ENCODE data around the gene ATP8B2. TPM values are rescaled to one million over a fixed set of nuclear protein-coding genes. Genes with fewer than 3 reads are reported as not detected.
"Not testable (repeated sequence)": the region's sequence is repeated elsewhere in the genome, so short reads cannot be mapped to it uniquely, and the experiment has no call there.

Gene ATP8B2
- total RNA-seq, 4 donors from 2014 or later: 107 to 175 (median 131) TPM

DNA sequence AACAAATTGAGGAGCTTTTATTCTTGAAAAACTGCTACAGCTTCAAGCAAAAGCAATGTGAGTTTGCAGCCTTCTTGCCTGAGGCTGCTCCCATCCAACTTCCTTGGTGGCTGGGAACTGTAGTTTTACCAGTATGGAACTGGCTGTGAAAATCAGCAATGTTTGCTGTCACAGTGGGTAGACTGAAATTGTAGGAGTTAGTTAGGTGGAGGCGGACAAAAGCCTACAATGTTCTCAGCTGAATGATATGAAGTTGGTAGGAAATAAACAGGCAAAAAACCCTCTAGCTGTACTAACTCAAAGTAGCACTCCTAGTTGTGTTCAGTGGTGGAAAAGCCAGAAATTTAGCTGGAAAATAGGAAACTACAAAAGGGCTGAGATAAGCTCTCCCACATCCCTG lies 34.4 kb upstream of the ATP8B2 start:
- peaks cover 0 to 15% (median 1%) of the 10 kb centered on the region in 3 donors for H3K9me3 ChIP-seq
- 60 to 100% methylated on average over 1 of the region's 1 CpG for WGBS, 2 donors (ENCODE audit: low coverage in 1 of 2)
- no peaks in the 10 kb centered on the region for H3K4me1 ChIP-seq
- no peak for TF ChIP-seq POLR2AphosphoS5 (IDR thresholded peaks at IDR 0.05)
- TF ChIP-seq, protein P1, sequence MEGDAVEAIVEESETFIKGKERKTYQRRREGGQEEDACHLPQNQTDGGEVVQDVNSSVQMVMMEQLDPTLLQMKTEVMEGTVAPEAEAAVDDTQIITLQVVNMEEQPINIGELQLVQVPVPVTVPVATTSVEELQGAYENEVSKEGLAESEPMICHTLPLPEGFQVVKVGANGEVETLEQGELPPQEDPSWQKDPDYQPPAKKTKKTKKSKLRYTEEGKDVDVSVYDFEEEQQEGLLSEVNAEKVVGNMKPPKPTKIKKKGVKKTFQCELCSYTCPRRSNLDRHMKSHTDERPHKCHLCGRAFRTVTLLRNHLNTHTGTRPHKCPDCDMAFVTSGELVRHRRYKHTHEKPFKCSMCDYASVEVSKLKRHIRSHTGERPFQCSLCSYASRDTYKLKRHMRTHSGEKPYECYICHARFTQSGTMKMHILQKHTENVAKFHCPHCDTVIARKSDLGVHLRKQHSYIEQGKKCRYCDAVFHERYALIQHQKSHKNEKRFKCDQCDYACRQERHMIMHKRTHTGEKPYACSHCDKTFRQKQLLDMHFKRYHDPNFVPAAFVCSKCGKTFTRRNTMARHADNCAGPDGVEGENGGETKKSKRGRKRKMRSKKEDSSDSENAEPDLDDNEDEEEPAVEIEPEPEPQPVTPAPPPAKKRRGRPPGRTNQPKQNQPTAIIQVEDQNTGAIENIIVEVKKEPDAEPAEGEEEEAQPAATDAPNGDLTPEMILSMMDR (IDR thresholded peaks at IDR 0.05): no peak
- TF ChIP-seq EP300 (IDR thresholded peaks at IDR 0.05): no peak
- TF ChIP-seq POLR2A (IDR thresholded peaks at IDR 0.05): no peak
- H3K4me3 ChIP-seq: no peak overlapping the region
- H3K27me3 ChIP-seq: no peaks in the 10 kb centered on the region
- H3K36me3 ChIP-seq: no peaks in the 10 kb centered on the region
- no peak overlapping the region for H3K27ac ChIP-seq
- ATAC-seq: no peak

DNA sequence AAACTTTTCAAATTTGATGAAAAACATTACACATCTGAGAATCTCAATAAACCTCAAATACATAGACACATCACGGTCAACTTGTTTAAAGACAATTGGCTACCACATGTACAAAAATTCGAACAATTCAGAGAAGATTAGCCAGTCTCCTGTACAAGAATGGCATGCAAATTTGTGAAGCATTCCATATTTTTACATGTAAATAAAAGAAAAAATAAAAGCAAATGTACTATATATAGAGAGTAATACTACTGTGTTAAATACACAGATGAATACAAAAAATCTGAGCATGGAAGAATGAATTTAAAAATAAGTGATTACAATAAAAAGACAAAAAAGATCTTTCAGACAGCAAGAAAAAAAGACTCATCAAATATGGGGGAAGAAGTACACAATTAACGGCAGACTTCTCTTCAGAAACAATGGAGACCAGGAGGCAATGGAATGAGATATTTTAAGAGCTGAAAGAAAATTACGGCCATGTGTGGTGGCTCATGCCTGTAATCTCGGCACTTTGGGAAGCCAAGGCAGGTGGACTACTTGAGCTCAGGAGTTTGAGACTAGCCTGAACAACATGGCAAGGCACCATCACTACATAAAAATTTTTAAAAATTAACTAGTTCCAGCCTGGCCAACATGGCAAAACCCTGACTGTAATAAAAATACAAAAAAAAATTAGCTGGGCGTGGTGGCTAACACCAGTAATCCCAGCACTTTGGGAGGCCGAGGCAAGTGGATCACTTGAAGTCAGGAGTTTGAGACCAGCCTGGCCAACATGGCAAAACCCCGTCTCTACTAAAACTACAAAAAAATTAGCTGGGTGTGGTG lies 29.7 kb upstream of the ATP8B2 start:
- no peak overlapping the region for H3K27ac ChIP-seq
- no peaks in the 10 kb centered on the region for H3K36me3 ChIP-seq
- ATAC-seq: no peak
- H3K4me3 ChIP-seq: no peak overlapping the region
- H3K27me3 ChIP-seq: no peaks in the 10 kb centered on the region
- 76 to 83% methylated on average over 5 to 7 of the region's 8 CpGs for WGBS, 2 donors (ENCODE audit: low coverage in 1 of 2)
- TF ChIP-seq, protein P1 (IDR thresholded peaks at IDR 0.05): no peak
- no peak for TF ChIP-seq EP300 (IDR thresholded peaks at IDR 0.05)
- no peak for TF ChIP-seq POLR2A (IDR thresholded peaks at IDR 0.05)
- no peak for TF ChIP-seq POLR2AphosphoS5 (IDR thresholded peaks at IDR 0.05)
- H3K4me1 ChIP-seq: no peaks in the 10 kb centered on the region
- H3K9me3 ChIP-seq: peaks cover 0 to 28% (median 1%) of the 10 kb centered on the region in 3 donors

DNA sequence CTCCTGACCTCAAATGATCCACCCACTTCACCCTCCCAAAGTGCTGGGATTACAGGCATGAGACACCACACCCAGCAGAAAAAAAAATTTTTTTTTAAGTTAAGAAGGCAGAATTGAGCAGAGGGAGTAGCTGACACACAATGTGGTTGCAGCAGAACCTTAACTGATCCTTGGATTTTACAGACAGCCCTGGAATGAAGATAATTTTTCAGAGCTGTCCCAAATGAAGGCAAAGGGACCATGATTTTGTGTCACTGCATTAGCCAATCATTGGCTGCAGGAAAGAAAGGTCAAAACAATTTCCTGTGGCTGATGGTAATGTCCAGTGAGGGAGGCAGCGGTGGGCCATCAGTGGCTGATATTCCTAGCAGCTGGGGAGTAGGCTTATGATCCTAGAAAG lies 23.7 kb upstream of the ATP8B2 start:
- H3K4me1 ChIP-seq: no peaks in the 10 kb centered on the region
- TF ChIP-seq EP300 (IDR thresholded peaks at IDR 0.05): no peak
- TF ChIP-seq POLR2AphosphoS5 (IDR thresholded peaks at IDR 0.05): no peak
- no peak for TF ChIP-seq POLR2A (IDR thresholded peaks at IDR 0.05)
- TF ChIP-seq, protein P1 (IDR thresholded peaks at IDR 0.05): no peak
- H3K36me3 ChIP-seq: no peaks in the 10 kb centered on the region
- H3K27ac ChIP-seq: no peak overlapping the region
- peaks cover 0 to 6% (median 0%) of the 10 kb centered on the region in 3 donors for H3K9me3 ChIP-seq
- no peak for ATAC-seq
- 86% methylated on average over 1 of the region's 1 CpG; no CpG with 5 or more reads in 1 of the 2 donors for WGBS, 2 donors (ENCODE audit: low coverage in 1 of 2)
- H3K27me3 ChIP-seq: no peaks in the 10 kb centered on the region
- no peak overlapping the region for H3K4me3 ChIP-seq

DNA sequence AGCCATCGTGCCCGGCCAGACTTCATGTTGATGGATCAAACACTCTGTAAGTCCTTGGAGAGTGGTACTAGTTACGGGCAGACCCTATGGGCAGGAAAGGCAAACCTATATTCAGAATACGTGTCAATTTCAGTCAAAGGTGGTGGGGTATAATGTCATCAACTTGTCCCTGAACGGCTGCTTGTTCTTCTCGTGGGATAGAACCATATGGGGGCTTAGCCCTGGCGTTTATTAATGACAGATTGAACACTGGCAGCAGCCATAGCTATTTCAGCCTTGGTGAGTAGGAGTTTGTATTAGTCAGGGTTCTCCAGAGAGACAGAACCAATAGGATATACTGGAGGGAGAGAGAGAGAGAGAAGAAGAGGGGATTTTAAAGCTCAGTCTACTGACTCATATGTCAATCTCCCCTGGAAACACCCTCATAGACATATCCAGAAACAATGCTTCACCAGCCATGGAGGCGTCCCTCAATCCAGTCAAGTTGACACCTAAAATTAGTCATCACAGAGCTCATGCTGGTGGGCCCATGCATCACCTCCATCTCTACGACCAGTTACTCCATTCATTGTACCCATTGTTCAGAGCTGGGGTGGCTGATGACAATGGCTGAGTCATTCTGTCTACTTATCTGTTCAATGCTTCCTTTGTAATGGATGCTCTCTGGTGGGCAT lies 20.5 kb upstream of the ATP8B2 start:
- H3K27ac ChIP-seq: no peak overlapping the region
- H3K36me3 ChIP-seq: no peaks in the 10 kb centered on the region
- H3K27me3 ChIP-seq: no peaks in the 10 kb centered on the region
- TF ChIP-seq POLR2AphosphoS5 (IDR thresholded peaks at IDR 0.05): no peak
- no peak for ATAC-seq
- no peaks in the 10 kb centered on the region for H3K4me1 ChIP-seq
- no peak overlapping the region for H3K4me3 ChIP-seq
- WGBS, 2 donors (ENCODE audit: low coverage in 1 of 2): 57 to 76% methylated on average over 6 to 9 of the region's 9 CpGs
- no peaks in the 10 kb centered on the region for H3K9me3 ChIP-seq

DNA sequence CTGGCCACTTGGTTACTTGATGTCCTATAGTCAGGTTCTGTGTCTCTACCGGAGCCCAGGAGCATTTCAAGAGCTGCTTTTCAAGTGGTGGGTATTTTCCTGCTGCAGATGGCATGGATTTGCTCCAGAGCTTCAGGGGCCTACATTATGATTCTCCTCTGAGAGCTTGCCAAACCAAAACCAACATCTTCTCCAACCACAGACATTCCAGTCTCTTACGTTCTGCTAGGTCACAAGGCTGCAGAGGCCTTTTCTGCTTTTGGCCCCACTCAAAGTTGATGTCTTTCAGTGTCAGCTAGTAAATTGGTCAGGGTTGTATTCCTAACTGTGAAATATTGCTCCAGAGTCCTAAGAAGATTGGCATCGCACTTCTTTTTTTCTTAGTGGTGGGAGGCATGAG lies 19.2 kb upstream of the ATP8B2 start:
- WGBS, 2 donors (ENCODE audit: low coverage in 1 of 2): 58 to 100% methylated on average over 1 to 2 of the region's 3 CpGs
- Histone ChIP-seq H3K27me3 (no peaks in the 10 kb centered on the region), H3K4me1 (no peaks in the 10 kb centered on the region), H3K36me3 (no peaks in the 10 kb centered on the region), H3K27ac (no peak overlapping the region), H3K4me3 (no peak overlapping the region), H3K9me3 (no peaks in the 10 kb centered on the region)
- ATAC-seq: no peak
- TF ChIP-seq, protein P1 (IDR thresholded peaks at IDR 0.05): no peak
- no peak for TF ChIP-seq POLR2AphosphoS5 (IDR thresholded peaks at IDR 0.05)
- TF ChIP-seq EP300 (IDR thresholded peaks at IDR 0.05): no peak

DNA sequence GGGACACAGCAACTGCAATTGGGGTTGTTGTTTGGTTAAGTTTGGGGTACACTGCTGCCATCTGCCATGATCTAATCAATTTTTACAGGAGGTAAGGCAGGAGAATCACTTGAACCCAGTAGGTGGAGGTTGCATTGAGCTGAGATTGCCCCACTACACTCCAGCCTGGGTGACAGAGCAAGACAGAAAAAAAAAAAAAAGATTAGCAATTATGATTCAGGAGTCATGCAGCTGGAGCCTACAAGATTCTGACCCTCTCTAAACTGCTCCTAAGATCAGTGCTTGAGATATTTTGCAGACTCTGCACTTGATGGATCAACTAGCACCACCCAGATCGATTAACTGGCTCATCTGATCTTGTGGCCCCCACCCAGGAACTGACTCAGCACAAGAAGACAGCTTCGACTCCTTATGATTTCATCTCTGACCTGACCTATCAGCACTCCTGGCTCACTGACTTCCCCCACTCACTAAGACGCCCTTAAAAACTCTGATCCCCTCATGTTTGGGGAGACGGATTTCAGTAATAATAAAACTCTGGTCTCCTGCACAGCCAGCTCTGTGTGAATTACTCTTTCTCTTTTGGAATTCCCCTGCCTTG lies 17.6 kb upstream of the ATP8B2 start:
- not testable (repeated sequence) for H3K4me3 ChIP-seq, ATAC-seq, H3K27me3 ChIP-seq, H3K27ac ChIP-seq, H3K4me1 ChIP-seq, H3K36me3 ChIP-seq, H3K9me3 ChIP-seq
- 56 to 70% methylated on average over 4 of the region's 4 CpGs for WGBS, 2 donors (ENCODE audit: low coverage in 1 of 2)

DNA sequence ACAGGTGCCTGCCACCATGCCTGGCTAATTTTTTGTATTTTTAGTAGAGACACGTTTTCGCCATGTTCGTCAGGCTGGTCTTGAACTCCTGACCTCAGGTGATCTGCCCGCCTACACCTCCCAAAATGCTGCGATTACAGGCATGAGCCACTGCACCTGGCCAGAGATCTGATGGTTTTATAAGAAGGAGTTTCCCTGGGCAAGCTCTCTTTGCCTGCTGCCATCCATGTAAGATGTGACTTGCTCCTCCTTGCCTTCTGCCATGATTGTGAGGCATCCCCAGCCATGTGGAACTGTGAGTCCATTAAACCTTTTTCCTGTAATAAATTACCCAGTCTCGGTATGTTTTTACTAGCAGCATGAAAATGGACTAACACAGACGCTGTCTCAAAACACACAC lies 16.2 kb upstream of the ATP8B2 start:
- H3K4me1 ChIP-seq, H3K4me3 ChIP-seq, H3K9me3 ChIP-seq, H3K27me3 ChIP-seq, H3K36me3 ChIP-seq, ATAC-seq, H3K27ac ChIP-seq: not testable (repeated sequence)
- WGBS, 2 donors (ENCODE audit: low coverage in 1 of 2): 86 to 87% methylated on average over 2 to 7 of the region's 7 CpGs
